Astrocyte (in vitro differentiated cells and primary cell): ENCODE measurements around the gene CYYR1.

ENCODE experiments used
- CTCF ChIP-seq: IDR thresholded peaks from 2 replicates; pipeline ENCODE4 v1.5.1; 2011; ENCODE audit warnings: low read depth, mild to moderate bottlenecking, inconsistent platforms, low read length, moderate library complexity; ENCODE audit not compliant: insufficient read depth
- EZH2 ChIP-seq: IDR thresholded peaks from 2 replicates; pipeline ENCODE4 v1.6.1; 2012; ENCODE audit warnings: mild to moderate bottlenecking, low read length, inconsistent platforms; ENCODE audit not compliant: insufficient read depth

- no peak for TF ChIP-seq CTCF
- TF ChIP-seq EZH2: no peak
Measured at GRCh38 chr21:26614251-26614650, 41.2 kb upstream of the CYYR1 start.
